Measurements from ENCODE around the gene TSPAN9. TPM values are rescaled to one million over a fixed set of nuclear protein-coding genes. Genes with fewer than 3 reads are reported as not detected.

The TSPAN9 gene
- total and polyA plus RNA-seq, 3 donors from 2014 or later: 14.2 to 23.5 (median 19.8) TPM

DNA sequence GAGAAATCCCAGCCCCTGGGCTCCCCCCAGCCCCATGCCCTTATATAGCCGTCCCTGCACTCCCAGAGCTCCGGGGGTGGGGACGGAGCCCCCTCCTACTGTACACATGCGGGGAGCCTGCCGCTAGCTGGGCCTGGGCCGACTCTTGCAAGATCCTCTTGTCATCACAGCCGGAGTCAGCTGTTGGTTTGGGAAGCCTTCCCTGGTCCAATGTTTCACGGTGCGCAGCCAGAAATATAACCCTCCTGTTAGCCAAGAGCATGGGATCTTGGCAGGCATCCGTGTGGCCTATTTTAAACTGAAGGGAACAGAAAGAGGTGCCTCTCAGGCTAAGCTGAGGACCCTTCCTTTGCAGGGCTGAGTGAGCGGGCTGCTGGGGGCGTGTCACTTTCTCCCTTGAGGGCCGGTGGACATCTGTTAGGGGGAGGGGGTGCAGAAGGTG, 175.3 kb downstream of the TSPAN9 start:
- peaks cover 20% of the 10 kb centered on the region for H3K4me1 ChIP-seq
- intact Hi-C loops (cut with DNase I; ENCODE audit: low total_unique reads): no loop called here

DNA sequence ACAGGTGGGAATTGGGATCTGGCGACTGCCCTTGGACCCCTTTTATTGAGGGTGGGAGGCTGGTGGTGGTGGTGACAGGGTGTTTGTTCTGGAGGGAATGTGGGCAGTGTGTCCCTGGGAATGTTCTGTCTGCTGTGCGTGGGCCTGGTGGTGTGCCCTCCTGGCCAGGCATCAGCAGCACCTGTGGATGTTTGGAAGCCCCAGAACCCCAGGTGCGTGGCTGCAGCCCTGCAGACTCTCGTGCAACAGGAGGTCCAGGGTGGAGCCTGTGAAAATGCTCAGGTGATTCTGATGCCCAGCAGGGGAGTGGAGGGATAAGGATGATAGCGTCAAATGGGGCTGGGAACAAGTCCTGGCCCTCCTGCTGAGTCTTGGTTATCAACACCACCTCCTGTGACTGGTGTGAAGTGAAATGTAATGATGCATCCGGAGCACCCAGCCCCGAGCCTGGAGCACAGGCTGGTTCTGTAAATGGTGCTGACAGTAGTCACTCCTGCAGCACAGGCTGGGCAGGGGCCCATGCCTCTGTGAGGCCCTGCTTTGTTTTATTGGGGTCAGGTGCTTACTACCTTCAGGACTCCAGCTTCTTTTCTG, 176.6 kb downstream of the TSPAN9 start:
- peaks cover 12% of the 10 kb centered on the region for H3K4me1 ChIP-seq
- H3K27ac ChIP-seq: no peak overlapping the region
- intact Hi-C loops (cut with DNase I; ENCODE audit: low total_unique reads): no loop called here
- H3K36me3 ChIP-seq (ENCODE audit: low read depth, missing control alignments): no peaks in the 10 kb centered on the region
- no peak overlapping the region for H3K4me3 ChIP-seq
- no peaks in the 10 kb centered on the region for H3K9me3 ChIP-seq
- 84 to 100% methylated on average over 5 to 7 of the region's 7 CpGs for WGBS, 2 donors
- no peak for DNase-seq
- no peaks in the 10 kb centered on the region for H3K27me3 ChIP-seq
- no peak for TF ChIP-seq POLR2A (IDR thresholded peaks at IDR 0.05)
- TF ChIP-seq, protein P1, sequence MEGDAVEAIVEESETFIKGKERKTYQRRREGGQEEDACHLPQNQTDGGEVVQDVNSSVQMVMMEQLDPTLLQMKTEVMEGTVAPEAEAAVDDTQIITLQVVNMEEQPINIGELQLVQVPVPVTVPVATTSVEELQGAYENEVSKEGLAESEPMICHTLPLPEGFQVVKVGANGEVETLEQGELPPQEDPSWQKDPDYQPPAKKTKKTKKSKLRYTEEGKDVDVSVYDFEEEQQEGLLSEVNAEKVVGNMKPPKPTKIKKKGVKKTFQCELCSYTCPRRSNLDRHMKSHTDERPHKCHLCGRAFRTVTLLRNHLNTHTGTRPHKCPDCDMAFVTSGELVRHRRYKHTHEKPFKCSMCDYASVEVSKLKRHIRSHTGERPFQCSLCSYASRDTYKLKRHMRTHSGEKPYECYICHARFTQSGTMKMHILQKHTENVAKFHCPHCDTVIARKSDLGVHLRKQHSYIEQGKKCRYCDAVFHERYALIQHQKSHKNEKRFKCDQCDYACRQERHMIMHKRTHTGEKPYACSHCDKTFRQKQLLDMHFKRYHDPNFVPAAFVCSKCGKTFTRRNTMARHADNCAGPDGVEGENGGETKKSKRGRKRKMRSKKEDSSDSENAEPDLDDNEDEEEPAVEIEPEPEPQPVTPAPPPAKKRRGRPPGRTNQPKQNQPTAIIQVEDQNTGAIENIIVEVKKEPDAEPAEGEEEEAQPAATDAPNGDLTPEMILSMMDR (IDR thresholded peaks at IDR 0.05): no peak

More for the DNA sequence above, 175.3 kb downstream of the TSPAN9 start:
- TF ChIP-seq, protein P1 (IDR thresholded peaks at IDR 0.05): no peak
- TF ChIP-seq POLR2A (IDR thresholded peaks at IDR 0.05): no peak
- Histone ChIP-seq H3K36me3 (ENCODE audit: low read depth, missing control alignments) (no peaks in the 10 kb centered on the region), H3K4me3 (no peak overlapping the region), H3K27ac (peak overlapping the region in 1 of 2 donors; percentile 25), H3K27me3 (no peaks in the 10 kb centered on the region), H3K9me3 (no peaks in the 10 kb centered on the region)
- WGBS, 2 donors: 40 to 53% methylated on average over 1 to 10 of the region's 13 CpGs
- peak; percentile 90 for DNase-seq

DNA sequence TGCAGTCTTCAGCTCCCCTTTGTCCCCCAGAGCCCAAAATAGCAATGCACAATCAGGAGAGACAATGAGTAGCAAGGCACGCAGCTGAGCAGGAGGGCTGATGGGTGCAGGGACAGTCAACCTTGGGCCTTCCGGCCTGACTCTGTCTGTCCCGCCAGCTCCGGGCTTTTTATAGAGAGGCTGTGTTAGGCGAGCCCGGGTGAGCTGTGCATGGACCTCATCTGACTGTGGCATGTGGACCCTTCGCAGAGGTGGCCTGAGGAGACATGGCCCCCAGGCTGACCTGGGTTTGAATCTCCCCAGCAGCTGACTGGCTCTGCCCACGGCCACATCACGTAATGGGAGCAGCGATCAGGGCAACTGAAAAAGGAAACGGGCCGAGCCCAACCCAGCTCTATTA, 177.9 kb downstream of the TSPAN9 start:
- H3K27me3 ChIP-seq: no peaks in the 10 kb centered on the region

DNA sequence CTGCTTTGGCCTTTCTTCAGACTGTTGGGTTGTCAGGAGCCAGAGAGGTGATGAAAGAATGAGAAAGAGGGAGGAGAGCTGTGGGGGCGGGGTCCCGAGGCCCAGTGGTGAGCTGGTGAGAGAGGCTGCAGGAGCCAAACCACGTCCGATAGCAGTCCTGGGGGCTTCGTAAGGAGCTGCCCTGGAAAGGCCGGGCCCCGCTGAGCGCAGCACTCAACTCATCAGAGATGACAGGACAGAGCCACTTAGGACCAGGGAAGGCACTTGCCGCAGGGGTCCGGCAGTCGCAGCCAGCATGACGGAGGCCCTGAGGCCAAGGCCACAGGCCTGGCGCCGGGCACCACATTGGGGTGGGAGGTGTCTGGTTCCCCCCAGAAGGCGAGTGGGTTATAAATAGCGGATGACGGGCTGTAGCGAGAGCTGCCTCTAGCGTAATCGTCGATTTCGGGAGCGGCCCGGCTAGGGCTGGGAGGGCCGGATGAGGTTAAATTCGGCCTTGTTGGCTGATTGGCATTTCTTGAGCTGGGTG, 179.0 kb downstream of the TSPAN9 start:
- intact Hi-C loops (cut with DNase I; ENCODE audit: low total_unique reads): no loop called here
- DNase-seq: no peak
- no peak overlapping the region for H3K4me3 ChIP-seq
- no peaks in the 10 kb centered on the region for H3K36me3 ChIP-seq (ENCODE audit: low read depth, missing control alignments)
- no peaks in the 10 kb centered on the region for H3K9me3 ChIP-seq
- no peak overlapping the region for H3K27ac ChIP-seq
- H3K27me3 ChIP-seq: no peaks in the 10 kb centered on the region
- peaks cover 18% of the 10 kb centered on the region for H3K4me1 ChIP-seq
- TF ChIP-seq, protein P1 (IDR thresholded peaks at IDR 0.05): no peak
- TF ChIP-seq POLR2A (IDR thresholded peaks at IDR 0.05): no peak
- 84 to 93% methylated on average over 22 to 26 of the region's 26 CpGs for WGBS, 2 donors

More for the DNA sequence above, 177.9 kb downstream of the TSPAN9 start:
- intact Hi-C loops (cut with DNase I; ENCODE audit: low total_unique reads): no loop called here
- no peak overlapping the region for H3K4me3 ChIP-seq
- H3K9me3 ChIP-seq: no peaks in the 10 kb centered on the region
- DNase-seq: no peak
- 85 to 90% methylated on average over 11 to 12 of the region's 12 CpGs for WGBS, 2 donors
- H3K27ac ChIP-seq: no peak overlapping the region
- no peak for TF ChIP-seq POLR2A (IDR thresholded peaks at IDR 0.05)
- TF ChIP-seq, protein P1 (IDR thresholded peaks at IDR 0.05): no peak
- no peaks in the 10 kb centered on the region for H3K36me3 ChIP-seq (ENCODE audit: low read depth, missing control alignments)
- H3K4me1 ChIP-seq: peaks cover 12% of the 10 kb centered on the region

DNA sequence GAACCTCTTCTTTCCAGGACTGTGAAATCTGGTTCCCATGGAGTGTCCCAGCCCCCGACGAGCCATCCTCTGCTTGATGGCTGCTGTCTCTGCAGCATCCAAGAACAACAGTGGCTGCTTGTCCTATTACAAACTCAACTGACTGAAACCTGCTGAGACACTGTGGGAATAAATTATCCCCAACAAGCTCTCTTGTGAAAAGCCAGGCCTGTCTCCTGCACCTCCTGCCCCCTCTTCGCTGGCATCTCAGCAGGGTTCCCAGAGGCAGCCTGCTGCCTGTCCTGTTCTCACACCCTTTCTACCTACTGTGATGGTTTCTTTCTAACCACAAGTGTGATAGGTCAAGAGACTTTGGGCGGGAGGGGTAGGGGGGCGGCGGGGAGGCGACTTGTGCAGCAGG, 180.2 kb downstream of the TSPAN9 start:
- DNase-seq: no peak

More for the DNA sequence above, 180.2 kb downstream of the TSPAN9 start:
- TF ChIP-seq, protein P1 (IDR thresholded peaks at IDR 0.05): no peak
- TF ChIP-seq POLR2A (IDR thresholded peaks at IDR 0.05): no peak
- peaks cover 24% of the 10 kb centered on the region for H3K4me1 ChIP-seq
- intact Hi-C loops (cut with DNase I; ENCODE audit: low total_unique reads): no loop called here
- H3K27me3 ChIP-seq: no peaks in the 10 kb centered on the region
- no peak overlapping the region for H3K4me3 ChIP-seq
- H3K36me3 ChIP-seq (ENCODE audit: low read depth, missing control alignments): no peaks in the 10 kb centered on the region
- no peak overlapping the region for H3K27ac ChIP-seq
- H3K9me3 ChIP-seq: no peaks in the 10 kb centered on the region
- WGBS, 2 donors: 83 to 94% methylated on average over 7 of the region's 7 CpGs

Measured in testis (tissue), 3 donors.